Activated T-helper 2 cell treated with anti-CD3 and anti-CD28 coated beads, Interferon-gamma antibody, Interleukin-2, Interleukin-4, amounts not matched to agents 10 μg/mL and 5 μg/mL and 100 μg/mL, durations not matched to agents 14 hours and 24 hours and 36 hours (primary cell): Measurements from ENCODE around the gene PTPRJ. TPM values are rescaled to one million over a fixed set of nuclear protein-coding genes. Genes with fewer than 3 reads are reported as not detected.

Source experiments
- DNase-seq: peaks from one replicate; pipeline ENCODE4 v3.0.0; 2021; ENCODE audit warnings: low spot score
- H3K27ac Mint-ChIP-seq: one replicate; pipeline ENCODE4 v1.8.0; 2021; ENCODE audit warnings: mixed read lengths
- H3K27me3 Mint-ChIP-seq: one replicate; pipeline ENCODE4 v1.8.0; 2021; ENCODE audit warnings: low read depth, mixed read lengths
- H3K36me3 Mint-ChIP-seq: one replicate; pipeline ENCODE4 v1.8.0; 2021; ENCODE audit warnings: low read depth, mixed read lengths
- H3K4me1 Mint-ChIP-seq: one replicate; pipeline ENCODE4 v1.8.0; 2021; ENCODE audit warnings: low read depth, mixed read lengths
- H3K4me3 Mint-ChIP-seq: one replicate; pipeline ENCODE4 v1.8.0; 2021; ENCODE audit warnings: low read depth, mild to moderate bottlenecking, moderate library complexity, mixed read lengths
- H3K9me3 Mint-ChIP-seq: one replicate; pipeline ENCODE4 v1.8.0; 2021; ENCODE audit warnings: mixed read lengths
- intact Hi-C: fragments of 100-400 bp; cut with micrococcal nuclease; formaldehyde crosslinking; loops from one replicate; pipeline ENCODE4 v1.15.1; 2023
- total RNA-seq: library from RNA; stranded (reverse); gene quantifications from 2 replicates; pipeline ENCODE4 v1.2.3, GENCODE V29; 2022

Gene PTPRJ
- total RNA-seq, 1 donor from 2014 or later, result 50.9 TPM

- Mint-ChIP-seq H3K4me1 (no peaks in the 10 kb centered on the region), H3K27me3 (no peaks in the 10 kb centered on the region), H3K27ac (no peak overlapping the region), H3K9me3 (no peaks in the 10 kb centered on the region), H3K4me3 (no peak overlapping the region), H3K36me3 (peaks cover 79% of the 10 kb centered on the region)
- intact Hi-C loops, result no loop called here
- no peak for DNase-seq
These were observed 183.2 kb downstream of the PTPRJ start for GRCh38 chr11:48163360-48164100.

GRCh38 chr11:48164836-48165235 lies 184.5 kb downstream of the PTPRJ start:
- Mint-ChIP-seq H3K4me1 (peaks cover 2% of the 10 kb centered on the region), H3K27me3 (no peaks in the 10 kb centered on the region), H3K27ac (no peak overlapping the region), H3K4me3 (no peak overlapping the region), H3K36me3 (peaks cover 79% of the 10 kb centered on the region), H3K9me3 (no peaks in the 10 kb centered on the region)
- intact Hi-C loops, result no loop called here
- DNase-seq, result no peak

GRCh38 chr11:48165426-48165825 lies 185.1 kb downstream of the PTPRJ start:
- no peaks in the 10 kb centered on the region for H3K9me3 Mint-ChIP-seq
- peaks cover 77% of the 10 kb centered on the region for H3K36me3 Mint-ChIP-seq
- H3K4me1 Mint-ChIP-seq, result peaks cover 2% of the 10 kb centered on the region
- intact Hi-C loops, result no loop called here
- no peak for DNase-seq
- H3K4me3 Mint-ChIP-seq, result no peak overlapping the region
- no peak overlapping the region for H3K27ac Mint-ChIP-seq
- no peaks in the 10 kb centered on the region for H3K27me3 Mint-ChIP-seq

DNA sequence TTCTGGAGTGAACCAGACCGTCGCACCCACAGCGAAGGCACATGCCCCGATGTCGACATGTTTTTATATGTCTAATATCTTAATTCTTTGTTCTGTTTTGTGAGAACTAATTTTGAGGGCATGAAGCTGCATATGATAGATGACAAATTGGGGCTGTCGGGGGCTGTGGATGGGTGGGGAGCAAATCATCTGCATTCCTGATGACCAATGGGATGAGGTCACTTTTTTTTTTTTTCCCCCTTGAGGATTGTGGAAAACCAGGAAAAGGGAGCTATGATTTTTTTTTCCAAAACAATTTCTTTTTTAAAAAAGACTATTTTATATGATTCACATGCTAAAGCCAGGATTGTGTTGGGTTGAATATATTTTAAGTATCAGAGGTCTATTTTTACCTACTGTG lies 187.0 kb downstream of the PTPRJ start:
- no peak overlapping the region for H3K27ac Mint-ChIP-seq
- peaks cover 10% of the 10 kb centered on the region for H3K4me1 Mint-ChIP-seq
- no peak for DNase-seq
- H3K36me3 Mint-ChIP-seq, result peaks cover 67% of the 10 kb centered on the region
- no peaks in the 10 kb centered on the region for H3K27me3 Mint-ChIP-seq
- H3K9me3 Mint-ChIP-seq, result no peaks in the 10 kb centered on the region
- no peak overlapping the region for H3K4me3 Mint-ChIP-seq
- intact Hi-C loops, result no loop called here

DNA sequence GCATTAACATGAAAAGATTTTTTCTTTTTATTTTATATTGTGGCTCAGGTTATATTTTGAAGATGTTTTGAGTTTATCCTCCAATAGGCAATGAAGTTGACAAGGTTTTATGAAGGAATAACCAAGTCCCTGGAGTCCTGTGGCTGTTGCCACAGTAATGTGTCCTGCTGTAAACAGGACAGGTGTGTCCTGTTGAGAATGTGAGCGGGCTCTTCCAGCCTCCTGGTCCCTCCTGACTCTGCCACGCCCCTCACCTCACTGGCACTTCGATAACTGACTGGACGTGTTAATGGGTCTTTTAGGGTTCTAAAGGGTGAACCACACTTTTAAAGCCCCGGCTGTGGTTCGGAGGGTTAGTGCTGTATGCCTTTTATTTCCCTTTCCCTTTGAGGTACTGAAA lies 188.5 kb downstream of the PTPRJ start:
- Mint-ChIP-seq H3K27me3 (no peaks in the 10 kb centered on the region), H3K4me1 (peaks cover 10% of the 10 kb centered on the region), H3K9me3 (no peaks in the 10 kb centered on the region), H3K36me3 (peaks cover 53% of the 10 kb centered on the region), H3K27ac (no peak overlapping the region), H3K4me3 (no peak overlapping the region)
- DNase-seq, result no peak
- intact Hi-C loops, result no loop called here

GRCh38 chr11:48169259-48169658 lies 188.9 kb downstream of the PTPRJ start:
- H3K4me3 Mint-ChIP-seq, result no peak overlapping the region
- no peak overlapping the region for H3K27ac Mint-ChIP-seq
- no peaks in the 10 kb centered on the region for H3K9me3 Mint-ChIP-seq
- no peak for DNase-seq
- H3K27me3 Mint-ChIP-seq, result no peaks in the 10 kb centered on the region
- intact Hi-C loops, result no loop called here
- peaks cover 49% of the 10 kb centered on the region for H3K36me3 Mint-ChIP-seq
- H3K4me1 Mint-ChIP-seq, result peaks cover 10% of the 10 kb centered on the region

DNA sequence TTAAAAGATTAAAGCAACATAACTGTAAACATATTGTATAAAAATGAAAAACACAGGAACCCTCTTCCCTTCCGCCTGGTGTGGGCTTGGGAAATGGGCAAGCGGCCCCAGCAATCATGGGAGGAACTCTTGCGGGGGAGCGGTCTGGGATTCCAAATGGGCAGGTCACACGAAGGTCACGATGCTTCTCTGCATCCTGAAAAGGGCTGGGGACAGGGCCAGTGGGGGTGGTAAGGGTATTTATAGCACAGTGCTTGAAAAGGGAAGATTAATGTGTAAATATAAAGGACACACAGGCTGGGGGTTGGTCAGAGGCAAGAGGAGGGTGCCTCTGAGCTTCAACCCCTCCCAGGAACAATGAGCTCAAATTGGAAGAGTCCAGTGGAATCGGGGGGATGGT lies 189.4 kb downstream of the PTPRJ start:
- Mint-ChIP-seq H3K27me3 (no peaks in the 10 kb centered on the region), H3K9me3 (no peaks in the 10 kb centered on the region), H3K27ac (no peak overlapping the region), H3K4me3 (no peak overlapping the region), H3K4me1 (peaks cover 10% of the 10 kb centered on the region), H3K36me3 (peaks cover 46% of the 10 kb centered on the region)
- intact Hi-C loops, result loop anchor here (5.0 kb wide), 1 partner anchor 138 kb away; the partner anchor contains the start of gene OR4S1
- no peak for DNase-seq

DNA sequence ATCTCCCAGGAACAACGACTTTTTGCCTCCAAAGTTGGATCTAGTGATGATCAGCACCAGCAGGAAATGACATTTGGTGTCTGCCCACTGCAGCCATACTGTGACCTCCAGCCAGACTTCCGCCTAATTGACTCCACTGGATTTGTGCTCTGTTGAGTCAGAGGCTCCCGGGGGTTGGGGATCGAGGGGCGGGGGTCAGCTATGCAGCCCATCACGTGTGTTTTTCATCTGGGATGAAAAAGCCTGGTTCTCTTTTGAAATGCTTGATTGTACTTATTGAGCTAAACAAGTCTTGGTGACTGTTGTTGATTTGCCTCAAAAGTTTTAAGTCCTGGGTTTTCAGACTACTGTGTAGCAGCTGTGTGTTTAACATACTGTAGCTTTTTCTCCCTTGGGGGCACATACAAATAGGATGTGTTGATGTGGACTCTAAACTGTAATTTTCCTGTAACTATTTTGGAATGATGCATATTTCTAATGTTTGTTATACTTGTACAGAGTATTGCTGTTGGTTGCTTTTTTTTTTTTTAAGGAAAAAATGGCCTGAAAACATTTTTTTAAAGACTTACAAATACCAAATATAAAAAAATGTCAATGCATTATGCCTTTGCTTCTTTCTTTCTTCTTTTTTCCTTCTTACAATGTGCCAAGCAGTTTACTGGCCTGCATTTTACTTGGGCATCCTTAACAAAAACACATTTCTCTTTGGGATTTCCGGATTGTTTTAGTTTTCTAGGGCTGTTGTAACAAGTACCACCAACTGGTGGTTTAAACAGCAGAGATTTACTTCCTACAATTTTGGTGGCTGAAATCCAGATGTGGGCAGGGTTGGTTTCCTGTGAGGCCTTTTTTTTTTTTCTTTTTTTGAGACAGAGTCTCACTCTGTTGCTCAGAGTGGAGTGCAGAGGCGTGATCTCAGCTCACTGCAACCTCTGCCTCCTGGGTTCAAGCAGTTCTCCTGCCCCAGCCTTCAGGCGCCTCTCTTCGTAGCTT lies 190.2 kb downstream of the PTPRJ start:
- Mint-ChIP-seq H3K9me3 (no peaks in the 10 kb centered on the region), H3K36me3 (peaks cover 38% of the 10 kb centered on the region), H3K27me3 (no peaks in the 10 kb centered on the region), H3K4me3 (no peak overlapping the region), H3K27ac (no peak overlapping the region), H3K4me1 (peaks cover 10% of the 10 kb centered on the region)
- no peak for DNase-seq
- intact Hi-C loops, result loop anchor here (5.0 kb wide), 1 partner anchor 137 kb away; the partner anchor contains the start of gene OR4S1

DNA sequence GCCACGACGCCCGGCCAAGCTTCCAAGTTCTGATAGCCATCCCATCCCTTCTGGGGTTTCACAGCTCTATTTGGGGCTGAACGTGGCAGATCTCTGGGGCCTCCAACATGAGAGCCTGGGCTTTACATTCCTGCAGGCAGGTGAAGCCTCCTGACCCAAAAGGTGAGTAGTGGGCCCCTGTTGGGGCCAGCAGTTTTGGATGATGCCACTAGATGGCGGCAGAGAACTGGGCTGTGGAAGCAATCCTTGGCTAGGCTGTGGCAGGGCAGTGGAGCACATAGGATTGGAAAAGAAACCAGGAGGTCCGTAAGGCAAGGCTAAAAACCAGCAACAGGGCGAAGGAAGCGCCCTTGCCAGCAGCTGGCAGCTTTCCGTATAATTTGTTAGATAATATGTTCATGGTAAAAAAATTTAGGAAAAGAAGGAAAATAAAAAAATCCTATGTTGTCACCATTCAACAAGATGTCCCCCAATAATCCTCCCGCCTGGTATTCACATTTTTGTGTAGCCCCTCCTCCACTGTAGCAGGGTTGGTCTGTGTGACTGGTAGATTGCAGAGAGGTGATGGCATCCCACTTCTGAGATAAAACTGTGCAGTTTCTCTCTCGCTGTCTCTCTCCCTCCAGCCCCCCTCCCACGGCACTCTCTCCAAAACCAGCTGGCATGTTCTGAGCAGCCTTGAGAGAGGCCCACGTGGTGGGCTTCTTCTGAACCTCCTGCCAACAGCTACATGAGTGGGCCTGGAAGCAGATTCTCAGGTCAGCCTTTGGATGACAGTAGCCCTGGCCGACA lies 192.7 kb downstream of the PTPRJ start:
- Mint-ChIP-seq H3K9me3 (no peaks in the 10 kb centered on the region), H3K36me3 (peaks cover 17% of the 10 kb centered on the region), H3K4me3 (no peak overlapping the region), H3K27me3 (no peaks in the 10 kb centered on the region), H3K27ac (no peak overlapping the region), H3K4me1 (peaks cover 10% of the 10 kb centered on the region)
- peak; percentile 37 for DNase-seq
- intact Hi-C loops, result loop anchor here (5.0 kb wide), 1 partner anchor 134 kb away; the partner anchor contains the start of gene OR4S1

- no peak overlapping the region for H3K27ac Mint-ChIP-seq
- no peaks in the 10 kb centered on the region for H3K9me3 Mint-ChIP-seq
- H3K36me3 Mint-ChIP-seq, result no peaks in the 10 kb centered on the region
- H3K4me1 Mint-ChIP-seq, result no peaks in the 10 kb centered on the region
- intact Hi-C loops, result no loop called here
- H3K27me3 Mint-ChIP-seq, result peaks cover 2% of the 10 kb centered on the region
- DNase-seq, result no peak
- no peak overlapping the region for H3K4me3 Mint-ChIP-seq
These were observed 197.3 kb downstream of the PTPRJ start for GRCh38 chr11:48177661-48178060.

GRCh38 chr11:48180627-48181026 lies 200.3 kb downstream of the PTPRJ start:
- no peak overlapping the region for H3K4me3 Mint-ChIP-seq
- no peaks in the 10 kb centered on the region for H3K4me1 Mint-ChIP-seq
- DNase-seq, result no peak
- intact Hi-C loops, result no loop called here
- no peaks in the 10 kb centered on the region for H3K9me3 Mint-ChIP-seq
- no peaks in the 10 kb centered on the region for H3K36me3 Mint-ChIP-seq
- peaks cover 2% of the 10 kb centered on the region for H3K27me3 Mint-ChIP-seq
- H3K27ac Mint-ChIP-seq, result no peak overlapping the region

DNA sequence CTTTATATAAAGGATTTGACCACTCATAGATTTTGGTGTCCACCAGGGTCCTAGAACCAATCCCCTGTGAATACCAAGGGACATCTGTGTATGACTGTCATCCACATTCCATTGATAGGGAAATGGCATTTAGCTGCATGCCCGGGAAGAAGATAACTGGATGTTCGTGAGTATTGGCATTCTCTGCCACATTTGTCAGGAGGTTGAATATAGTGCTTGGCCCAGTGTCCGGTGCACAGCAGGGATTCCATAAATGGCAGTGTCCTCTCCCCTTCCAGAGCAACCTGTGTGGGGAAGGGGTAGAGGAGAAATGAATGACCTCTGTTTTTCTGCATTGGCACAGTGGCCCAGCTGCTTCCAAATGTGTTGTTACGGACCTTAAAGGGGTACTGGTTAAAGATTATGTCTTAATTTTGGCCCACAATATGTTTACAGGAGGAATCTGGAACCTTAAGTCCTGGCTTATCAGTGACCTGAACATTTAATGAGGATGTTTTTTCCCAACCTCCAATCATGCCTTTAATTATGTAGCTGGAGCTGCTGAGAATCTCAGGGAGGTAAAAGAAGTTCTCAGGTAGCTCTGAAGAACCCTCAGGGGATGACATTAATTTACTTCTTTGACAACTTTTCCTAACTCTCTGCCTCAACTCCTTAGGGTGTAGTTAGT lies 202.6 kb downstream of the PTPRJ start:
- Mint-ChIP-seq H3K27me3 (peaks cover 2% of the 10 kb centered on the region), H3K27ac (no peak overlapping the region), H3K4me1 (no peaks in the 10 kb centered on the region), H3K9me3 (peaks cover under 1% of the 10 kb centered on the region), H3K4me3 (no peak overlapping the region), H3K36me3 (no peaks in the 10 kb centered on the region)
- no peak for DNase-seq
- intact Hi-C loops, result no loop called here
